GM19452 (cell line): Measurements from ENCODE around the gene ACYP2.
"Not testable (repeated sequence)": the region's sequence is repeated elsewhere in the genome, so short reads cannot be mapped to it uniquely, and the experiment has no call there.

Experiments used
- ATAC-seq: cut with Tn5 transposase; IDR thresholded peaks from one replicate; pipeline ENCODE4 v1.9.1; 2021; ENCODE audit not compliant: unreplicated experiment

Gene ACYP2

DNA sequence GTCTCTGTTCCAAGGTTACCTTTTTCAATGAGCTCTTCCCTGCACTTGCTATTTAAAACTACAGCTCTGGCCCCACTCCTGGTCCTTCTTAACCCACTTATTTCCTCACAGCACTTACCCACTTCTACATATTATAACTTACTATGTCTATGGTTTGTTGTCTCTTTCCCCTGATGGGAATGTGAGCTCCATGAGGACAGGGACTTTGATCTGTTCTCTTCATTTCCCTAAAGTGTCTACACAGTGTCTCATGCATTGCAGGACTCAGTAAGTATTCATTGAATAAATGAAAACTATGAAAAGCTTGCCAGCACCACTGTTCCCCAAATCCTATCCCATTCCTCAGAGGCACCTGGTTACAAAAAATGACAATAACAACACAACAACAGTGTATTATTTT is 18.3 kb upstream of the ACYP2 start:
- no peak for ATAC-seq

- no peak for ATAC-seq
These were observed 16.0 kb upstream of the ACYP2 start for GRCh38 chr2:54099370-54099769.

GRCh38 chr2:54099829-54100585 is 15.4 kb upstream of the ACYP2 start:
- ATAC-seq, result peak; percentile 80

DNA sequence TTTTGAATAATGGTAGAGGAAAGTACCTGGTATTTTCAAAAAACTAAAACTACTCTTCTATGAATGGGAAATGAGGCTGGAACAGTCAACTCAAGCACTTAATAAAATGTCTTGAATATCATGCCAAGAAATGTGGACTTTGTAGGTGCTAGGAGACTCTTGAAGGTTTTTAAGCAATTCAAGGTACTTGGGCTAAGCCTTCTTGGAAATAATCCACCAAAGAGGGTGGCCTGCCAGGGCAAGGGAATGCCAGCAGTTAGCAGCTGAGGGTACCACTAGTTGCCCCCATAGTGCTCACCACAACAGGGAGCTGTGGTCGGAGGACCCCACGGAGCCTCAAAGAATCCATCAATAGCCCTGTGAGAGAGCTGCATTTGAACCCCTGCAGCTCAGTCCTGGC is 14.6 kb upstream of the ACYP2 start:
- no peak for ATAC-seq

DNA sequence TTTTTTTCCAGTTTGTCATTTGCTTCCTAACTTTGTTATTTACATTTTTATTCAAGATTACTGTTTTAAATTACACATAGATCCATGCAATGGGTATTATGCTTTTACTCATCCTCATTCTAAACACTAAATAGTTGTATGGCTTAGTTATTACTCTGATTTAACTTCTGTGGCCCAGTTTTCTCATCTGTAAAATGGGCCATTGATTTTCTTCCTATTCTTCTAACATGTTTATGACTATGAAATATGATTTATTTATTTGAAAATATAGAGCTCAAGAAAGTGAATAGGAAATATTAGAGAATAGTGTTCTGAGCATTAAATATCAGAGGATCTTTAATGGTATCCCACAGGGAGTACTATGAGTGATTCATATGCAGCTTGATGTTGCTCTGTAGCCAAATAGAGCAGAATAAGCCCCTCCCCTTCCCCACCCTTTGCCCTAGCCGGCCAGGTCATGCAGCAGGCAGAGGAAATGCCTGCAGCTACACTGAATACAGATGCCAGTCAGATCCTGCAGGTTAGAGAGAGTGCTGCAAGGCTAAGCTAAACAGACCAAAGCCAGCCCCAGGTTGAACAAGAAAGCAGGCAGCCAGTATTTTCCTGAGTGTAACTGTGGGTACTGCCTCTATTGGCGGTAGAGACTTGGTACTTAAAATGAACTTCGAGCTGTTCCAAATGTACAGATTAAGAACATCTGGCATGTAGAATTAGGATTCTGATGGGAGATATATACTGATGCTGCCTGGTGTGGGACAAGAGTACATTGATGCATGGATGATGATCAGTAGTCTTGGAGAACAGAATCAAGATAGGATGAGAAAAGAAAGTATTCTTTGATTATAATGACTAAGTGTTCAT is 11.7 kb upstream of the ACYP2 start:
- peak; percentile 60 for ATAC-seq

DNA sequence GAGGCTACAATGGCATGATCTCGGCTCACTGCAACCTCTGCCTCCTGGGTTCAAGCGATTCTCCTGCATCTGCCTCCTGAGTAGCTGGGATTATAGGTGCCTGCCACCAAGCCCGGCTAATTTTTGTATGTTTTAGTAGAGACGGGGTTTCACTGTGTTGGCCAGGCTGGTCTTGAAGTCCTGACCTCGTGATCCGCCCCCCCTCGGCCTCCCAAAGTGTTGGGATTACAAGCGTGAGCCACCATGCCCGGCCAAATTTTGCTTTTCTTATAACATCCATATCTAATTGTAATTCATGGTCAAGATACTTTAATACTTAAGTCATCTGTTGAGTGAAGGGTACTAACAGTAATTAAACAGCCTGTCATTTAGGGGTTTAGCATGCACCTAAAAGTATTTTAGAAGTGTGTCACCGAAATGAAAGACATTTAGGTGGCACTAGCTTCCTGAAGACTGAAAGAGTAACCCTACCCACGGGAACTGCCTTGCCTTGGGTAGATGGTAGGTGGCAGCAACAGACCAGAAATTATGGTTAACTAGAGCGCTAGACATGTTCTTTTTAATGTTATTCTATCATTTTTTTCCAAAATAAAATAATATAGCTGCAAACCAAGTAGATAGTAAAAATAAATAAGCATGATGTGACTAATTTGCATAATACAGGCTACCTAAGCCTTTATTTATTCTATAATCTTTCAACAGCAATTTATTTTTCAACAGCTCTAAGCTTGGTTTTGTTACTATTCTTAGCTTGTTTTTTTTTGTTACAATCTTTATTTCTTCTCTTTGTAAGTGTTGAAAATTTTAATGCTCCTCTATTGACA is 8.6 kb upstream of the ACYP2 start:
- peak; percentile 44 for ATAC-seq

- no peak for ATAC-seq
These were observed 8.0 kb upstream of the ACYP2 start for GRCh38 chr2:54107455-54107764.

GRCh38 chr2:54107903-54108615 is 7.4 kb upstream of the ACYP2 start:
- no peak for ATAC-seq

GRCh38 chr2:54109848-54110247 is 5.6 kb upstream of the ACYP2 start:
- ATAC-seq, result no peak

DNA sequence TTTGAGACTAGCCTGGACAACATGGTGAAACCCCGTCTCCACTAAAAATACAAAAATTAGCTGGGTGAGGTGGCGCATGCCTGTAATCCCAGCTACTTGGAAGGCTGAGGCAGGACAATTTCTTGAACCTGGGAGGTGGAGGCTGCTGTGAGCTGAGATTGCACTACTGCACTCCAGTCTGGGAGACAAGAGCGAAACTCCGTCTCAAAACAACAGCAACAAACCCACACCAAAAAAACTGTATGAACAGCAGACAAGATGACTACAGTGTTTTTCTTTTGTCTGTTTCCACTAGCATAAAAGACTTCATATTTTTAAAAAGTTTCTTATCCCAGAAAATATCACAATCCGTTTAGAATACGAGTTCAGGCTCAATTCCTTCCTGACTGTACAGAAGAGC is 936 bp upstream of the ACYP2 start:
- ATAC-seq, result not testable (repeated sequence)

GRCh38 chr2:54114936-54115283 is 505 bp upstream of the ACYP2 start:
- ATAC-seq, result no peak

- ATAC-seq, result not testable (repeated sequence)
These were observed 1.2 kb downstream of the ACYP2 start for GRCh38 chr2:54116598-54116997.

GRCh38 chr2:54120950-54121349 is 5.5 kb downstream of the ACYP2 start:
- ATAC-seq, result no peak

GRCh38 chr2:54122171-54122935 is 6.9 kb downstream of the ACYP2 start:
- no peak for ATAC-seq

GRCh38 chr2:54122939-54123338 is 7.5 kb downstream of the ACYP2 start:
- no peak for ATAC-seq

DNA sequence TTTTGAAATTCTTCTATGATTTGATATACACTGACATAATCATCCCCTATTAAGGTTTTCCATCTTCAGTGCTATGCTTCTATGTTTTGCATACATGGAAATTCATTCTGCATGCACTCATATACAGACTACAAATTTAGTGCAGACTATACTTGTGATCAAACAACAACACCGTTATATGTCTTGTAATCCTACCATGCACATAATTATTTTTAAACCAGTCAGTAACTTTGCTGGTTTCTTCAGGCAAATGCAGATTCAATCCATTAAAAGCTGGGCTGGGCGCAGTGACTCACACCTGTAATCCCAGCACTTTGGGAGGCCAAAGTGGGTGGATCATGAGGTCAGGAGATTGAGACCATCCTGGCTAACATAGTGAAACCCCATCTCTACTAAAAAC is 11.8 kb downstream of the ACYP2 start:
- ATAC-seq, result not testable (repeated sequence)

GRCh38 chr2:54133056-54133455 is 17.6 kb downstream of the ACYP2 start:
- ATAC-seq, result no peak

DNA sequence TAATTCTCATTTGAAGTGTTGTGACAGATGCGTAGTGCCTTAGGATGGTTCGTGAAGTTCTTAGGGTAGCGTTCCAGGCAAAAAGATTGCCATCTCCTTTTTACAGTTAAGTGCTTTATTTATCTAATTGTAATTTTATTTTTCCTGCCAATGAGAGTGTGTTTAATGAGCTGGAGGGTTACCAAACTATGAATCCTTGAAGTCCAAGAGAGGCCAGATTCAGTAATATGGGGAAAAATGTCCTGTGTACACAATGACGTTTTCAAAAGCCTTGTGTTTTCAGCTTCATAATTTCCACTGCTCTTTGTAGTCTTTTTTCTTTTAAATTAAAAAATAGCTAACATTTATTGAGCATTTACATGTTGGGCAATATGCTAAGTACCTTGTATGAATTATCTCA is 23.8 kb downstream of the ACYP2 start:
- ATAC-seq, result no peak

DNA sequence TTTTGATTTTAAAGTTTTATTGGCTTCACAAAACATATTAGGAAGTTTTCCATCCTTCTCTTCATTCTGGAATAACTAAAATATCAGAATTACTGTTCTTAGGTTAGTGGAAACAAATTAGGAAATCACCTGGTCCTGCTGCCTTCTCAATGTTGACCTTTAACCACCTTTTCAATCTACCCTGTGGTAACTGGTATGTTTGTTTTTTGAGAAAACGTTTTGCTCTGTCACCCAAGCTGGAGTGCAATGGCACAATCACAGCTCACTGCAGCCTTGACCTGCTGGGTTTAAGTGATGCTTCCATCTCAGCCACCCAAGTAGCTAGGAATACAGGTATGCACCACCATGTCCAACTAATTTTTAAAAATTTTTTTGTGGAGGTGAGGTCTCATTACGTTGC is 28.4 kb downstream of the ACYP2 start:
- ATAC-seq, result no peak

DNA sequence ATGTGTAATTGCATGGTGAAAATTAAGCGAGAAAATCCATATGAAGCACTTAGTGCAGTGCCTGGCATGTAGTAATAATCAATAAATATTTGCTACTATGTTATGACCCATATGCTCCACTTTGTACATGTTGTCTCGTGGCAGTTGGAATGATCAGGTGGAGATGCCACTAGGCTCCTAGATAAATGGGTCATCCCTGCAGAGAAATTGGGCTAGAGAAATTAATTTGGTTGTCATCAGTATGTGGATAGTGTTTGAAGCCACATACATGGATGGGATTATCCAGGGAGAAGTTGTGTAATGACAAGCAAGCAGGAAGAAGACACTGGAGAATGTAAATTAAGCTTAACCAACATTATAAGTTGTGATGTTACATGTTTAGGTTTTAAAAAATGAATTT is 33.0 kb downstream of the ACYP2 start:
- no peak for ATAC-seq
